Measurements from ENCODE around the gene KLRB1. TPM values are rescaled to one million over a fixed set of nuclear protein-coding genes. Genes with fewer than 3 reads are reported as not detected.

KLRB1 gene
- total RNA-seq, 1 experiment from 2014 or later, result not detected

Other genes starting within 250 kb of the KLRB1 start
- 1.7 and 2.1 TPM in 2 replicates for gene CLEC2D, start 61.8 kb upstream of the KLRB1 start, total RNA-seq (2014; rRNA removed; shearing (Covaris generic))
- gene CLECL1, start 125.2 kb upstream of the KLRB1 start, total RNA-seq (2014; rRNA removed; shearing (Covaris generic)), result not detected in 2 replicates
- gene CD69, start 153.0 kb upstream of the KLRB1 start, total RNA-seq (2014; rRNA removed; shearing (Covaris generic)), result not detected in 2 replicates
- gene KLRF1, start 219.6 kb upstream of the KLRB1 start, total RNA-seq (2014; rRNA removed; shearing (Covaris generic)), result not detected in 2 replicates